NCI-H1105 treated with DMSO at 0.1 percent for 48 hours (cell line): ENCODE data around the gene CCDC57.
"Not testable (repeated sequence)": the region's sequence is repeated elsewhere in the genome, so short reads cannot be mapped to it uniquely, and the experiment has no call there.

Experiments
- DNase-seq: peaks from one replicate; lab custom pipeline; 2025; lab: John Stamatoyannopoulos, UW

The CCDC57 gene

DNA sequence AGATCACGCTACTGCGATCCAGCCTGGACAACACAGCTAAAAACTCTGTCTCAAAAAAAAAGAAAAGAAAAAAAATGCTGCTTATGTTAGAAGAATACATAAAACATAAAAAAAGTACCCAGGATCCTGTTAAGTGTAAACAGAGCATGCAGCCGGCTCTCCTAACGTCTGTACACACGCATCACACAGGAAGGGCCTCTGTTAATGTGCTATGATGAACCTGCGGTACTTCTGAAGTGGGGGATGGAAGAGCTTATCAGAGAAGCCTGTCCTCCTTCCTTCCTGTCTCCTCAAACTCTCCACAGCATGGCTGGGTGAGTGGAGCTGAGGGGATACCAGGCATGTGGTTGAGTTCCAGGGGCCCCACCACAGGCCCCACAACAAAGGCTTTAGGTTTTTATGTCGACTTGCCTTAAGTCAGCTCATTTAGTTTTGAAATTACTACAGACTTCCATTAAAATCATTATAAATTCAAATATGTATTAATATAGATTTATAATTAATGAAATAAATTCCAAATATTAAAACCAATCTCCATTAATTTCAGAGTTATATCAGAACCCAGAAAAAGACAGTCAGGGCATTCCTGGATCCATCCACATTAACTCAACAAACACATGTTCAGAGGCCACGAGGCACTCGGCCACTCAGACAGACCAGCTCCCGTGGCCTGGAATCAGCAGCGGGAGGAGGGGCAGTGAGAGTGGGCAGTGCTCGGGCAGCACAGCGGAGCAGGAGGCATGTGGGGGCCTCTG lies 11.7 kb downstream of the CCDC57 start:
- no peak for DNase-seq

DNA sequence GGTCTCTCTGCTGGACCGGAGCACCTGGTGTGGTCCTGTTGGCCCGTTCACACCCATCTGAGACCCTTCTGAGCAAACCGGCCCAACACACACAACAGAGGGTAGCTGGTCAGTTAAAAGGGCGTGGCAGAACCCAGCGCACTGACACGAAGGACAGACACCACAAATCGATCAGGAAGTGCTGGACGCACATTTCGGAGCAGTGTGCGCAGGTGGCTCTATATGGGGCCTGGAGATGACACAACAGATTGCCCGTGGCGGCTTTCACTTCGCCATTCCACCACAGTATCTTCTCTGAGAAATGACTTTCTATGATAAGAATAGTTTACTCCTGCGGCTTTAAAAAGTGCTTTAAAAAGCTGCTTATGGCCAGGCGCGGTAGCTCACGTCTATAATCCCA lies 12.5 kb downstream of the CCDC57 start:
- no peak for DNase-seq

GRCh38 chr17:82199496-82199895 lies 13.1 kb downstream of the CCDC57 start:
- DNase-seq: no peak

GRCh38 chr17:82198092-82198491 lies 14.6 kb downstream of the CCDC57 start:
- no peak for DNase-seq

DNA sequence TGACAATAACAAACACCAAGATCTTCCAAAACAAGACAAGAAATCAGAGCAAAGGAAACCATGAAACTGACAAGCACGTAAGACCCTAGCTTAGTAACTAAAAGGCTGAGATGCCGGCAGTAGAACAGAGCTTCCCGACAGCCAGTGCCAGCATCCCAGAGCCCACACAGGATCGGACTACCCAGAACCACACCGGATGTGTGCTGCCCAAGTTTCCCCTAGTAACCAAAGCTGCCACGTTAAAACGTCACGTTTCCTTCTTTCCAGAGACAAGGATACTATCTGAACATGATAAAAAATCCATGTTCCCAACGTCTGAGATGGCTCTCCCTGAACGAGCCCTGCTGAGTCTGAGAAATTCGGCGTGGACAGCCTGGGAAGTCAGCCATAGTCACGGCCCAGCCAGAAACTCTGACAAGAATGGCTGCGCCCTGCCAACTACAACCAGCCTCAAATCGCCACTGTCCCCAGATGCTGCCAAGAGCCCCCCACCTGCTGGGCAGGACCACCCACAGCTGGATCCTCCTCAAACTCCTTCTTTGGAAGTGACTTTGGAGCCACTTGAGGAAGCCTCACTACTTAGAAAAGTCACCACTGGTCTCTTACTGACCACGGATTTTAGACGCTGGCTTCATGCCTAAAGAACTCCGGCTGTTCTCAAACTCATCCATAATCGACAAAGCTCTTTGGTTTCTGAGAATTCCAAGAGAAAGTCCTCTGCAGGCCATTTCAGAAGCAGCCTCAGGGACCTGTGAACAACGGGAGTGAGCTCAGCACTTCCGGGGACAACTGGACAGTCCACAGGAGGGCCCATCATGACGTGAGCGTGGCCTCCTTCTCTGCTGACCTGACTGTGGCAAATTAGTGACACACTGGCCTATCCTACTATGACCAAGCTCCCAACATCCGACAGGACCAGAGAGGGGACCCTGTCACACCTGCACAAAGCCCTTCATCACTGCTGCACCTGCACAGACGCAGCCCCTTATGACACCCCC lies 16.7 kb downstream of the CCDC57 start:
- no peak for DNase-seq

- no peak for DNase-seq
These were observed 17.9 kb downstream of the CCDC57 start for GRCh38 chr17:82194765-82195164.

DNA sequence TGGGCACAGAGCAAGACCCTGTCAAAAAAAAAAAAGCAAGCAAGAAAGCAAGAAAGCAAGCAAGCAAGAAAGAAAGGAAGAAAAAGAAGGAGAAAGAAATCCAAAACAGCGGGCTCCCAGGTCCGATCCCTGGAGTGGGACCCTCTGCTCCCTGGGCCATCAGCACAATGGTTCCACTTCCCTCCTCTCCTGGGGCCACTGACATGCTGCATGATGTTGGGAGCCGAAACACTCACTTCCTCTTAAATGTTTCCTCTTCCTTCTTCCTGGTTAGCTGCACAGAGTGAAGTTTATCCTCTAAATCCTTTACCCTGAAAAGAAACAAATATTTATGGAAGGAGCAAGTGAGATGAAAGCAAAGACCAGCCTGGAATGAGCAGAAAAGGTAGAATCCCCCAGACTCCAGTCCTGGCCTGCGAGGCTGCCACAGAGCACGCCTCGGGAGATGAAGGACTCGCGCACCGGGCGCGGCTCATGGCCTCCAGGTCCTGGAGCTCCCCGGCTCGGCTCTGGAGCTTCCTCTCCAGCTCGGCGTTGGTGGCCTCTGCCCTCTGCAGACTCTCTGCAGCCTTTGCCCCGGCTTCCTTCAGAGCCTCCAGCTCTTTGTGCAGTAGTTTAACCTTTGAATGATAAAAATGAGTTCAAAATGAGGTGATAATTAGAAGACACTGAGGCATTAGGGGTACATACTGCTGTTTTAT lies 19.0 kb downstream of the CCDC57 start:
- DNase-seq: no peak

- not testable (repeated sequence) for DNase-seq
These were observed 19.6 kb downstream of the CCDC57 start for GRCh38 chr17:82193050-82193449.

GRCh38 chr17:82188001-82188961 lies 24.4 kb downstream of the CCDC57 start:
- no peak for DNase-seq

- DNase-seq: no peak
These were observed 25.1 kb downstream of the CCDC57 start for GRCh38 chr17:82187500-82187899.

DNA sequence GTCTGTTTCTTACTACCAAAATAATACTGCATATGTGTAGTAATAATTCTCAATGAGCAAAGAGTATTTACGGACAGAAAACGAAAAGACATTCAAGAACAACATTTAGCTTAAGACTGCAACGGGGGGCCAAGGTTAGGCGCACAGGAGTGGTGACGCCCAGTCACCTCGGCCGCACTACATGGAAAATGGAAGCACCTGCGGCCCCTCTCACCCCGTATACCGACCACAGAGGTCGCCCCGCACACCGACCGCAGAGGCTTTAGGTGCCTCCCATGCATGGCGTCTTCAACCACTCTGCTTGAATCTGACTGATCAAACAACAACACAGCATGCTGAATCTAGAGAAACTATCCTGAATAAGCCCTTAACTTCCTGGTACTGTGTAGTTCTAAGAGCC lies 26.4 kb downstream of the CCDC57 start:
- no peak for DNase-seq

GRCh38 chr17:82184761-82185160 lies 27.9 kb downstream of the CCDC57 start:
- DNase-seq: no peak

DNA sequence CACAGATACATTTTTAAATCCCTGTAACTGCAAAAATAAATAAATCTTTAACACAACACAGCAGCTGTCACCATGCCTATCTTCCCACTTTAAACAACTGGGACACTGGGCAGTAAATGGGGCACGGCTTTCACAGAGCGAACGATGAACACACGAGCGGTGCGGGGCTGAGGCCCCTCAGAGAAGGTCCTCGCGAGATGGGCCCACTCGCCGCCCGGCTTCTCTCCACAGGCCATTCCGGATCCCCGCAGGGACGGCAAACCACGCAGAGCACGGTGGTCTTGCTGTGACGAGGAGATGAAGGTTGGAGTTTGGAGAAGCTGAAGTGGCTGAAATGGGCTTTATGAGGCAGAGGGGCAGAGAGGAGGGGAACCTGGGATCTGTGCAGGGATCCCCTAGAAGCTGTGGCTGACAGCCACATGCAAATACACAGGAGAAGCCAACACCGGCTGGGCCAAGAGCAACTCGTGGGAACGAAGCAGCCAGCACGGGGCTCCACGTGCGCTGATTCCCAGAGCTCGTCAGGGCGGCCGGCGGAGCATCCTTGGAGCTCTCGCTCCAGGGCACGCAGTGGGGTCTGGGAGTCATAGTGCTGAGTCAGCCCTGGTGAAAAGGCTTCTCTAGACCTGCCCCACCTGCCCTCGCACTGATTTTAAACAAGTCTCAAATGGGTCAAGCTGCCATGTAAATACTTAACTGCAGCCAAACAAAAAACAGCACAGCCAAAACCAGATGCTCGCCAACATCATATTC lies 31.7 kb downstream of the CCDC57 start:
- no peak for DNase-seq

GRCh38 chr17:82179946-82180475 lies 32.6 kb downstream of the CCDC57 start:
- DNase-seq: no peak

- no peak for DNase-seq
These were observed 33.2 kb downstream of the CCDC57 start for GRCh38 chr17:82179412-82179811.

DNA sequence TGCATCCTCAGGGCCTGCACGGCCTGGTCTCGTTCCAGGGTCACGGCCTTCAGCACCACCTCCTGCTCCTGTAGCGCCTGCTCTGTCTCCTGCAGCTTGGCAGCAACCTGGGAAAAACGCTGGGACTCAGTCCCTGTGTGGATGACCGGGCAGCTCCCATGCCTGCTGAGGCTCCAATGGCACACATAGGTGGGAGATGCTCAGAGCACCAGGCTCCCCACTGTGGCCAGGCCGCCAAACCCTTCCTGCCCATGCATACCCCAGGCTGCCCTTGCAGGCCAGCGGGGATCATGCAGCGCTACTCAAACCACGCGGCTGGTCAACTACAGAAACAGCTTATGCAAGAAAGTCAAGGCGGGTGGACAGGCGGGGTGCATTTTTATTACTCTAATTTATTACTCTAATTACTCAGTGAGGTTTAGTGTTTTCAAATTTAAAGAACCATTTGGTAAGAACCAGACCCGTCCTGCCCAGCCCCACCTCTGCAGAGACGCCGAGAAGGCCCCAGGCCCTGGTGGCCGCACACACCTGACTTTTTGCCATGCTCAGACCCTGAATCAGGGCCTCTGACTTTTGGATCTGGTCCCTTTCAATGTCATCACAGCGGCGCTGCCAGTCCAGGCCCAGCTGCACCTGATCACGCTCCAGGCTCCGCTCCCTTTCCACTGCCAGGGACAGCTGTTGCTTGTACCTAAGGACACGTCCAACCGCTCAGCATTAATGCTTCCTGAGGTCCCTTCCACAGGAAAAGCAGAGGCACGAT lies 34.0 kb downstream of the CCDC57 start:
- DNase-seq: no peak

- no peak for DNase-seq
These were observed 34.7 kb downstream of the CCDC57 start for GRCh38 chr17:82177761-82178498.

DNA sequence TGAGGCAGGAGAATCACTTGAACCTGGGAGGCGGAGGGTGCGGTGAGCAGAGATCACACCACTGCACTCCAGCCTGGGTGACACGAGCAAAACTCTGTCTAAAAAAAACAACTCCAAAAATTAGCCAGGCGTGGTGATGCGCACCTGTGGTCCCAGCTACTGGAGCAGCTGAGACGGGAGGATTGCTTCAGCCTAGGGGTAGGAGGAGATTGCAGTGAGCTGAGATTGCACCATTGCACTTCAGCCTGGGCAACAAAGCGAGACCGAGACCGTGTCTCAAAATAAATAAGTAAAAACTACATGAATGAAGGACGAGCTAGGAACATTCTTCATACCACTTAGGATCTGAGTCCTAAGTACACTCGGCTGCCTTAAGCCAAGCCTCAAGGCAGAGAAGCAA lies 35.4 kb downstream of the CCDC57 start:
- no peak for DNase-seq

- DNase-seq: no peak
These were observed 36.7 kb downstream of the CCDC57 start for GRCh38 chr17:82175951-82176350.
